Spleen (tissue), 11 donors: Measurements from ENCODE around the gene L3MBTL1. TPM values are rescaled to one million over a fixed set of nuclear protein-coding genes. Genes with fewer than 3 reads are reported as not detected.

ENCODE experiments used
- DNase-seq: peaks from one replicate; pipeline ENCODE4 v3.0.0-alpha.2; 2020
- H3K27ac ChIP-seq, 8 donors: fragments of 200-600 bp; sonication (generic) in 7 of 8; 1 replicate in 4 of 8; 2 replicates in 4 of 8; pipeline versions ENCODE4 v1.5.0 to v1.8.0; 2016 to 2021; ENCODE audit warnings: inconsistent platforms in 4 of 8, mild to moderate bottlenecking in 4 of 8, moderate library complexity in 1 of 8
- H3K27me3 ChIP-seq, 7 donors: fragments of 200-600 bp; sonication (generic) in 6 of 7; replicated peaks in 1 of 7; 1 replicate in 4 of 7; 2 replicates in 3 of 7; pipeline versions ENCODE4 v1.5.0 to v1.8.0; 2016 to 2021; ENCODE audit warnings: inconsistent platforms in 3 of 7, mild to moderate bottlenecking in 1 of 7
- H3K36me3 ChIP-seq, 6 donors: fragments of 200-600 bp; sonication (generic) in 5 of 6; 1 replicate in 4 of 6; 2 replicates in 2 of 6; pipeline versions ENCODE4 v1.5.0 to v1.8.0; 2016 to 2021; ENCODE audit warnings: inconsistent platforms in 2 of 6
- H3K4me1 ChIP-seq, 6 donors: fragments of 200-600 bp; sonication (generic) in 5 of 6; 1 replicate in 3 of 6; 2 replicates in 3 of 6; pipeline versions ENCODE4 v1.5.0 to v1.8.0; 2016 to 2021; ENCODE audit warnings: inconsistent platforms in 3 of 6
- H3K4me3 ChIP-seq, 8 donors: fragments of 200-600 bp; sonication (generic) in 7 of 8; 1 replicate in 4 of 8; 2 replicates in 4 of 8; pipeline versions ENCODE4 v1.5.0 to v1.8.0; 2016 to 2021; ENCODE audit warnings: inconsistent platforms in 4 of 8, mild to moderate bottlenecking in 4 of 8, moderate library complexity in 2 of 8
- H3K9me3 ChIP-seq, 8 donors: fragments of 200-600 bp; sonication (generic) in 7 of 8; 1 replicate in 4 of 8; 2 replicates in 4 of 8; pipeline versions ENCODE4 v1.5.0 to v1.8.0; 2016 to 2021; ENCODE audit warnings: inconsistent platforms in 4 of 8
- CTCF ChIP-seq, 11 experiments: fragments of 200-600 bp in 7 of 11; fragments of 450-650 bp in 4 of 11; sonication (generic) in 4 of 11; IDR thresholded peaks in 8 of 11; conservative IDR thresholded peaks in 3 of 11; 1 replicate in 7 of 11; 2 replicates in 4 of 11; pipeline versions ENCODE4 v1.4.0 to v1.8.0; 2016 to 2021; ENCODE audit warnings: antibody characterized with exemption in 11 of 11, inconsistent platforms in 4 of 11, mild to moderate bottlenecking in 1 of 11
- POLR2A ChIP-seq, 3 donors: fragments of 450-650 bp; IDR thresholded peaks; one replicate each; pipeline ENCODE4 v1.5.1; 2017; ENCODE audit warnings: antibody characterized with exemption in 3 of 3, mild to moderate bottlenecking in 1 of 3
- POLR2AphosphoS5 ChIP-seq, 3 donors: sonication (generic); formaldehyde crosslinking; IDR thresholded peaks; one replicate each; pipeline ENCODE4 v1.5.1; 2017; ENCODE audit warnings: antibody characterized with exemption in 3 of 3
- WGBS, 5 donors: extraction: QIAGEN DNeasy Blood & Tissue Kit in 3 of 5; methylation state at CpG; one replicate each; pipeline versions ENCODE4 v1.1.5 to v1.1.7; 2013 to 2018; 5-methylcytosine and 5-hydroxymethylcytosine counted together
- intact Hi-C: fragments of 100-400 bp; cut with DNase I; formaldehyde crosslinking; loops from one replicate; pipeline ENCODE4 v1.15.0; 2023; ENCODE audit warnings: low total_unique reads
- polyA plus RNA-seq, 3 donors: library from polyadenylated mRNA; stranded (reverse); fragments of 200-250 nt; gene quantifications; one replicate each; pipeline ENCODE4 v1.2.1, GENCODE V29; 2013
- total RNA-seq, 7 donors: library from RNA; depleted of rRNA in 3 of 7; stranded (reverse); fragments of >200 nt in 3 of 7; fragmentation: NEBNext Ultra II Directional in 4 of 7; extraction: Animal tissue kit (Norgen Biotek cat#: 25700) in 4 of 7; gene quantifications; one replicate each; pipeline versions ENCODE4 v1.1.0 to v1.2.1, GENCODE V29; 2016 to 2021
- donor health status: healthy with polysubstance abuse.
- donor health status: DM: no; HTN: no; CAD: no; lungs with moderate emphysema.
- donor health status: DM: no; HTN: no; CAD: no.
- donor health status: Bipolar disorder and iron deficiency.
- donor health status: healthy.
- donor health status: DM: no; HTN: no; CAD: no.
- donor health status: DM: yes; HTN: yes; CAD: no.

L3MBTL1 gene
- total and polyA plus RNA-seq, 10 donors: 3.1 to 19.1 (median 14.1) TPM

- WGBS, 5 donors: 86 to 95% (median 93%) methylated on average over 5 of the region's 5 CpGs
- Histone ChIP-seq H3K9me3 (peaks cover 0 to 5% (median 0%) of the 10 kb centered on the region in 8 donors), H3K4me1 (no peaks in the 10 kb centered on the region), H3K4me3 (no peak overlapping the region), H3K27ac (no peak overlapping the region), H3K27me3 (no peaks in the 10 kb centered on the region), H3K36me3 (peaks cover 0 to 14% (median 0%) of the 10 kb centered on the region in 6 donors)
- TF ChIP-seq CTCF (IDR thresholded peaks at IDR 0.05 in 8 of 11, conservative IDR thresholded peaks at IDR 0.05 in 3 of 11) (no peak), POLR2AphosphoS5 (IDR thresholded peaks at IDR 0.05) (no peak), POLR2A (IDR thresholded peaks at IDR 0.05) (no peak)
- intact Hi-C loops: no loop called here
- no peak for DNase-seq
Observed at GRCh38 chr20:43529051-43529450, 21.6 kb downstream of the L3MBTL1 start.

- no peak for DNase-seq
- Histone ChIP-seq H3K4me3 (no peak overlapping the region), H3K36me3 (peaks cover 0 to 19% (median 0%) of the 10 kb centered on the region in 6 donors), H3K4me1 (no peaks in the 10 kb centered on the region), H3K27ac (no peak overlapping the region), H3K27me3 (no peaks in the 10 kb centered on the region), H3K9me3 (no peaks in the 10 kb centered on the region)
- no peak for TF ChIP-seq POLR2AphosphoS5 (IDR thresholded peaks at IDR 0.05)
- no peak for TF ChIP-seq POLR2A (IDR thresholded peaks at IDR 0.05)
- no peak for TF ChIP-seq CTCF (IDR thresholded peaks at IDR 0.05 in 8 of 11, conservative IDR thresholded peaks at IDR 0.05 in 3 of 11)
- intact Hi-C loops: no loop called here
- WGBS, 5 donors: 73 to 91% (median 88%) methylated on average over 3 of the region's 3 CpGs
Observed at GRCh38 chr20:43529457-43530153, 22.1 kb downstream of the L3MBTL1 start.

DNA sequence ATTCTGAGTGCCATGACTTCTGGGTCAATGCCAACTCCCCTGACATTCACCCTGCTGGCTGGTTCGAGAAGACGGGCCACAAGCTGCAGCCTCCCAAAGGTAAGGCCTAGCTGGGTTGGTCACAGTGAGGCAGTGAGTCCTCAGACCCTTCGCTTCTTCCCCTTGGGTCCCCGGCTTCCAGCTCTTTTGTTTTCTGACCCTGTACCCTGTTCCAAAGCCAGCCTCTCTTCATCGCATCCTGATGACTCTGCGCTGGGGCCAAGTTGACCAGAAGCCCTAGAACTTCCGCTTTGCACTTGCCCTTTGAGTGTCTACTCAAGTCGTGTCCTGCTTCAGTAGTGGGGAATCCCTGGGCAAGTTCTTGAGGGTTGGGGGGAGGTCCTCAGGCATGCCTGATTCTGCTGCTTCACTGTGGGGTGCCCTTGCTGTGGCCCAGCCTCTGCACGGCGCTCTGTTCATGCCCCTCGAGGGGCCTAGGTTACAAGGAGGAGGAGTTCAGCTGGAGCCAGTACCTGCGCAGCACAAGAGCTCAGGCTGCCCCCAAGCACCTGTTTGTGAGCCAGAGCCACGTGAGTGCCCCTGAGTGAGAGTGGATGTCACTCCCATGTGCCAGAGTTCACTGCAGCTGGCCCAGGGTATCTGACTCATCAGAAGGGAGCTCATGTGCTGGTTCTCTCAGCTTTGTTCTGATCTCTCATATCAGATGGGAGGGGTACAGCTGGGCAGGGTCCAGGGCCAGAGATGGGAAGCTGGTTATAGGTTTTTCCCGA lies 23.0 kb downstream of the L3MBTL1 start:
- TF ChIP-seq POLR2AphosphoS5 (IDR thresholded peaks at IDR 0.05): no peak
- TF ChIP-seq POLR2A (IDR thresholded peaks at IDR 0.05): no peak
- no peak for TF ChIP-seq CTCF (IDR thresholded peaks at IDR 0.05 in 8 of 11, conservative IDR thresholded peaks at IDR 0.05 in 3 of 11)
- DNase-seq: no peak
- 83 to 90% (median 89%) methylated on average over 11 to 14 of the region's 14 CpGs for WGBS, 5 donors
- H3K9me3 ChIP-seq: no peaks in the 10 kb centered on the region
- no peaks in the 10 kb centered on the region for H3K4me1 ChIP-seq
- intact Hi-C loops: no loop called here
- no peaks in the 10 kb centered on the region for H3K27me3 ChIP-seq
- H3K4me3 ChIP-seq: no peak overlapping the region
- H3K36me3 ChIP-seq: peaks cover 0 to 28% (median 2%) of the 10 kb centered on the region in 6 donors
- H3K27ac ChIP-seq: no peak overlapping the region

DNA sequence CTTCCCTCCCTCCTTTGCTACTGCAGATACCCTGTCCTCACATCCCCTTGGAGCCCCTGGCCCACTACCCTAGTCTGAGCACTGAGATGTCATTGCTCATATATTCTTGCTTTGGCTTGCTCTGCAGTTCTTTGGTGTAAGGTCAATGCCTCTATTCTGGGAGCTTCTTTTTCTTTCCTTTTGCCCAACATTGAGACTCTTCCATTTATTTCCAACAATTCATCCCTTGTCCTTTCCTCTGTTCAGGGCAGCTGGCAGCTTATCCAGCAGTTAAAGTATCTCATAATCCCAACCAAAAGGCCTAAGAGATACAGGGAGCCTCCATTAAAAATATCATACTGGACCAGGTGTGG lies 23.6 kb downstream of the L3MBTL1 start:
- H3K9me3 ChIP-seq: no peaks in the 10 kb centered on the region
- H3K4me1 ChIP-seq: no peaks in the 10 kb centered on the region
- no peak for DNase-seq
- H3K27me3 ChIP-seq: no peaks in the 10 kb centered on the region
- H3K27ac ChIP-seq: no peak overlapping the region
- H3K4me3 ChIP-seq: no peak overlapping the region
- intact Hi-C loops: no loop called here
- TF ChIP-seq CTCF (IDR thresholded peaks at IDR 0.05 in 8 of 11, conservative IDR thresholded peaks at IDR 0.05 in 3 of 11) (no peak), POLR2A (IDR thresholded peaks at IDR 0.05) (no peak), POLR2AphosphoS5 (IDR thresholded peaks at IDR 0.05) (no peak)
- H3K36me3 ChIP-seq: peaks cover 0 to 34% (median 6%) of the 10 kb centered on the region in 6 donors
